Gastrocnemius medialis (tissue), 4 donors: Measurements from ENCODE around the gene EXOC7. TPM values are rescaled to one million over a fixed set of nuclear protein-coding genes. Genes with fewer than 3 reads are reported as not detected.

Experiments
- ATAC-seq, 2 donors: fragments of 150-250 bp; one replicate each; pipeline ENCODE4 v1.9.1; 2016
- DNase-seq, 2 donors: peaks; one replicate each; pipeline ENCODE4 v3.0.0-alpha.2; 2019
- H3K27ac ChIP-seq, 4 donors: fragments of 200-600 bp; sonication (generic); 1 replicate in 1 of 4; 2 replicates in 3 of 4; pipeline ENCODE4 v1.5.1; 2016 to 2018; ENCODE audit warnings: mild to moderate bottlenecking in 2 of 4, moderate library complexity in 1 of 4
- H3K27me3 ChIP-seq, 3 donors: fragments of 200-600 bp; sonication (generic) in 2 of 3; 1 replicate in 1 of 3; 2 replicates in 2 of 3; pipeline versions ENCODE4 v1.5.1 to v1.6.0; 2016 to 2019; ENCODE audit warnings: mild to moderate bottlenecking in 1 of 3, moderate library complexity in 1 of 3
- H3K36me3 ChIP-seq, 2 donors: fragments of 200-600 bp; sonication (generic) in 1 of 2; one replicate each; pipeline ENCODE4 v1.5.1; 2017 to 2018
- H3K4me1 ChIP-seq, 2 donors: fragments of 200-600 bp; sonication (generic) in 1 of 2; one replicate each; pipeline ENCODE4 v1.5.1; 2016 to 2017; ENCODE audit warnings: mild to moderate bottlenecking in 2 of 2
- H3K4me3 ChIP-seq, 4 donors: fragments of 200-600 bp; sonication (generic) in 3 of 4; 1 replicate in 1 of 4; 2 replicates in 3 of 4; pipeline ENCODE4 v1.5.1; 2016 to 2019; ENCODE audit warnings: mild to moderate bottlenecking in 2 of 4
- H3K9me3 ChIP-seq, 3 donors: fragments of 200-600 bp; sonication (generic) in 2 of 3; 1 replicate in 1 of 3; 2 replicates in 2 of 3; pipeline ENCODE4 v1.5.1; 2016 to 2019
- POLR2A ChIP-seq, 2 donors: fragments of 450-650 bp; IDR thresholded peaks; one replicate each; pipeline ENCODE4 v1.6.1; 2017; ENCODE audit warnings: antibody characterized with exemption in 2 of 2, mild to moderate bottlenecking in 2 of 2, moderate library complexity in 2 of 2
- in situ Hi-C, 4 donors: fragments of 200-750 bp; cut with MboI; loops; one replicate each; pipeline versions ENCODE4 v1.15.0 to v1.8.0; 2017; ENCODE audit warnings: low sequenced_read_pairs in 4 of 4
- intact Hi-C: fragments of 100-400 bp; cut with DNase I; formaldehyde crosslinking; loops from one replicate; pipeline ENCODE4 v1.15.1; 2023; ENCODE audit warnings: low total_unique reads
- total RNA-seq, 4 donors: library from RNA; depleted of rRNA; stranded (reverse); fragments of >200 nt; gene quantifications; one replicate each; pipeline versions ENCODE4 v1.1.0 to v1.2.3, GENCODE V29; 2016
- TF ChIP-seq, protein P1 (sequence below), 5 experiments: fragments of 450-650 bp in 3 of 5; fragments of 200-600 bp in 2 of 5; sonication (generic) in 2 of 5; IDR thresholded peaks in 4 of 5; conservative IDR thresholded peaks in 1 of 5; 1 replicate in 4 of 5; 2 replicates in 1 of 5; pipeline ENCODE4 v1.5.1; 2016 to 2019; ENCODE audit warnings: antibody characterized with exemption in 5 of 5, mild to moderate bottlenecking in 3 of 5, moderate library complexity in 3 of 5

The EXOC7 gene
- total RNA-seq, 4 donors from 2014 or later, result 49.5 to 70.7 (median 53.9) TPM

DNA sequence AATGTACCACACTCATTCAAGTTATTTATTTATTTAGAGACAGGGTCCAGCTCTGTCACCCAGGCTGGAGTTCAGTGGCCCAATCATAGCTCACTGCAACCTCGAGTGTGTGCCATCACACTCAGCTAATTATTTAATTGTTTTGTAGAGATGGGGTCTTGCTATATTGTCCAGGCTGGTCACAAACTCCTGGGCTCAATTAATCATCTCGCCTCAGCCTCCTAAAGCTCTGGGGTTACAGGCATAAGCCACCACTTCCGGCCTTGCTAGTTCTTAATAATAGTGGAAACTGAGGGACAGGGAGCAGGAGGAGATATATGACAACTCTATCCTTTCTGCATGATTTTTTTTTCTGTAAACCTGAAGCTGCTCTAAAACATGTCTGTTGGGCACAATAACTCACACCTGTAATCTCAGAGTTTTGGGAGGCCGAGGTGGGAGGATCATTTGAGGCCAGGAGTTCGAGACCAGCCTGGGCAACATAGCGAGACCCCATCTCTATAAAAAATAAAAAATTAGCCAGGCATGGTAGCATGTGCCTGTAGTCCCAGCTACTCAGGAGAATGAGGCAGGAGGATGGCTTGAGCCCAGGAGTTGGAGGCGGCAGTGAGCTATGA is 11.7 kb upstream of the EXOC7 start:
- in situ Hi-C loops (loop anchor here in 1 of 4 donors (10.0 kb wide), 1 partner anchor 70 kb away; no protein-coding TSS in a partner anchor), intact Hi-C loops (no loop called here)
- ATAC-seq, result no peak
- no peak overlapping the region for H3K4me3 ChIP-seq
- H3K27me3 ChIP-seq, result no peaks in the 10 kb centered on the region
- TF ChIP-seq POLR2A (IDR thresholded peaks at IDR 0.05), result no peak
- TF ChIP-seq, protein P1, sequence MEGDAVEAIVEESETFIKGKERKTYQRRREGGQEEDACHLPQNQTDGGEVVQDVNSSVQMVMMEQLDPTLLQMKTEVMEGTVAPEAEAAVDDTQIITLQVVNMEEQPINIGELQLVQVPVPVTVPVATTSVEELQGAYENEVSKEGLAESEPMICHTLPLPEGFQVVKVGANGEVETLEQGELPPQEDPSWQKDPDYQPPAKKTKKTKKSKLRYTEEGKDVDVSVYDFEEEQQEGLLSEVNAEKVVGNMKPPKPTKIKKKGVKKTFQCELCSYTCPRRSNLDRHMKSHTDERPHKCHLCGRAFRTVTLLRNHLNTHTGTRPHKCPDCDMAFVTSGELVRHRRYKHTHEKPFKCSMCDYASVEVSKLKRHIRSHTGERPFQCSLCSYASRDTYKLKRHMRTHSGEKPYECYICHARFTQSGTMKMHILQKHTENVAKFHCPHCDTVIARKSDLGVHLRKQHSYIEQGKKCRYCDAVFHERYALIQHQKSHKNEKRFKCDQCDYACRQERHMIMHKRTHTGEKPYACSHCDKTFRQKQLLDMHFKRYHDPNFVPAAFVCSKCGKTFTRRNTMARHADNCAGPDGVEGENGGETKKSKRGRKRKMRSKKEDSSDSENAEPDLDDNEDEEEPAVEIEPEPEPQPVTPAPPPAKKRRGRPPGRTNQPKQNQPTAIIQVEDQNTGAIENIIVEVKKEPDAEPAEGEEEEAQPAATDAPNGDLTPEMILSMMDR (IDR thresholded peaks at IDR 0.05 in 4 of 5, conservative IDR thresholded peaks at IDR 0.05 in 1 of 5), result no peak
- no peak for DNase-seq
- no peaks in the 10 kb centered on the region for H3K4me1 ChIP-seq
- no peaks in the 10 kb centered on the region for H3K36me3 ChIP-seq
- no peaks in the 10 kb centered on the region for H3K9me3 ChIP-seq
- H3K27ac ChIP-seq, result no peak overlapping the region

DNA sequence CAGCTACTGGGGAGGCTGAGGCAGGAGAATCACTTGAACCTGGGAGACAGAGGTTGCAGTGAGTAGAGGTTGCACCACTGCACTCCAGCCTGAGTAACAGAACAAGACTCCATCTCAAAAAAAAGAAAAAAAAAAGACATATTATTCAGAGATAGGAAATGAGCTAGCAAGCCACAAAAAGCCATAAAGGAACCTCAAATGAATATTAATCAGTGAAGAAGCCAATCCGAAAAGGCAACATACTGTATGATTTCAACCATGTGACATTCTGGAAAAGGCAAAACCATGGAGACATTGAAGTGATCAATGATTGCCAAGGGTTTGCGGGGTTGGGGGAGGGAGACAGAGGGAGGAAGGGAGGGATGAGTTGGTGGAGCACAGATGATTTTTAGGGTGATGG is 8.4 kb upstream of the EXOC7 start:
- no peak for DNase-seq

DNA sequence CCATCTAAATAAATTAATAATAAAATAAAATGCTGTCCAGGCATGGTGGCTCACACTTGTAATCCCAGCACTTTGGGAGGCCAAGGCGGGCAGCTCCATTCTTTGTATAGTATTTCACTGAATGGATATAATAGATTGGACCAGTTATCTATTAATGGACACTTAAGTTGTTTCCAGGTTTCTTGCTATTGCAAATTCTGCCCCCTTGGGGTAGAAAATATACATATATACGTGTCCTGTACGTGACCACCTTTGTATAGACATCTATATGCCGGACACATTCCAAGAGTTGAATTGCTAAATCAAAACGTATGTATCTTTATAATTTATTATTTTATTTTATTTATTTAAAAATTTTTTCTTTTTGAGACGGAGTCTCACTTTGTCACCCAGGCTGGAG is 3.9 kb upstream of the EXOC7 start:
- ATAC-seq (no peak), DNase-seq (no peak)
- Histone ChIP-seq H3K9me3 (no peaks in the 10 kb centered on the region), H3K4me1 (peaks cover 10 to 14% of the 10 kb centered on the region in 2 donors), H3K4me3 (no peak overlapping the region), H3K27me3 (no peaks in the 10 kb centered on the region), H3K27ac (no peak overlapping the region), H3K36me3 (no peaks in the 10 kb centered on the region)
- no peak for TF ChIP-seq POLR2A (IDR thresholded peaks at IDR 0.05)
- TF ChIP-seq, protein P1 (IDR thresholded peaks at IDR 0.05 in 4 of 5, conservative IDR thresholded peaks at IDR 0.05 in 1 of 5), result no peak
- in situ Hi-C loops, result no loop called here
- intact Hi-C loops, result no loop called here

More for the DNA sequence above, 8.4 kb upstream of the EXOC7 start:
- Histone ChIP-seq H3K4me3 (no peak overlapping the region), H3K27ac (no peak overlapping the region), H3K4me1 (no peaks in the 10 kb centered on the region), H3K9me3 (no peaks in the 10 kb centered on the region), H3K27me3 (no peaks in the 10 kb centered on the region), H3K36me3 (no peaks in the 10 kb centered on the region)
- intact Hi-C loops (no loop called here), in situ Hi-C loops (loop anchor here in 1 of 4 donors (10.0 kb wide), 1 partner anchor 73 kb away; no protein-coding TSS in a partner anchor)
- ATAC-seq, result no peak
- TF ChIP-seq, protein P1 (IDR thresholded peaks at IDR 0.05 in 4 of 5, conservative IDR thresholded peaks at IDR 0.05 in 1 of 5), result no peak
- TF ChIP-seq POLR2A (IDR thresholded peaks at IDR 0.05), result no peak

DNA sequence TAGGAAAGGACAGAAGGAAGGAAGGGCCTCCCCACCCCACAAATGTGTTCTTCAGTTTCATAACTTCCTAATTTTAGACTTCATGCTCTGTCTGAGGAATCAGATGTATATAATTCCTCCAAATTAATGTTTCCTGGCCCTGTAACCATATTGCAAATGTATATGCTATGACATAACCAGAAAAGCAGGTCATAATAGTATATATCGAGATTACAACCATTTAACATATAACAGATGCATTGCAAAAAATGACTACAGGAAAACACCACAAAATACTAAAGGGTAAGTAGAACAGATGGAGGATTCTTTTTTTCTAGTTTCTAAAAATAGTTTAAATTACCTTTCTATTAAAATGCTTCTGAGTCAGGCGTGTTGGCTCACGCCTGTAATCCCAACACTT is 3.1 kb upstream of the EXOC7 start:
- in situ Hi-C loops, result no loop called here

More for the DNA sequence above, 3.1 kb upstream of the EXOC7 start:
- no peaks in the 10 kb centered on the region for H3K27me3 ChIP-seq
- H3K4me1 ChIP-seq, result peaks cover 13 to 18% of the 10 kb centered on the region in 2 donors
- ATAC-seq (no peak), DNase-seq (no peak)
- intact Hi-C loops, result no loop called here
- H3K27ac ChIP-seq, result no peak overlapping the region
- TF ChIP-seq, protein P1 (IDR thresholded peaks at IDR 0.05 in 4 of 5, conservative IDR thresholded peaks at IDR 0.05 in 1 of 5), result no peak
- no peak for TF ChIP-seq POLR2A (IDR thresholded peaks at IDR 0.05)
- peaks cover 0 to 4% of the 10 kb centered on the region in 2 donors for H3K36me3 ChIP-seq
- no peaks in the 10 kb centered on the region for H3K9me3 ChIP-seq
- no peak overlapping the region for H3K4me3 ChIP-seq
